Measurements from ENCODE around the gene TMEM259.

GRCh38 chr19:1052349-1052975 lies 31.5 kb upstream of the TMEM259 start:
- TF ChIP-seq CTCF (IDR thresholded peaks at IDR 0.05; ENCODE audit: low read length) (no peak), EZH2 (IDR thresholded peaks at IDR 0.05; ENCODE audit: borderline replicate concordance, low read length) (no peak)
